NCI-H1105 treated with DMSO at 0.1 percent for 48 hours (cell line): ENCODE results near the gene PRSS37.
"Not testable (repeated sequence)": the region's sequence is repeated elsewhere in the genome, so short reads cannot be mapped to it uniquely, and the experiment has no call there.

Experiments
- DNase-seq: peaks from one replicate; lab custom pipeline; 2025; lab: John Stamatoyannopoulos, UW

Gene PRSS37, protein sequence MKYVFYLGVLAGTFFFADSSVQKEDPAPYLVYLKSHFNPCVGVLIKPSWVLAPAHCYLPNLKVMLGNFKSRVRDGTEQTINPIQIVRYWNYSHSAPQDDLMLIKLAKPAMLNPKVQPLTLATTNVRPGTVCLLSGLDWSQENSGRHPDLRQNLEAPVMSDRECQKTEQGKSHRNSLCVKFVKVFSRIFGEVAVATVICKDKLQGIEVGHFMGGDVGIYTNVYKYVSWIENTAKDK

DNA sequence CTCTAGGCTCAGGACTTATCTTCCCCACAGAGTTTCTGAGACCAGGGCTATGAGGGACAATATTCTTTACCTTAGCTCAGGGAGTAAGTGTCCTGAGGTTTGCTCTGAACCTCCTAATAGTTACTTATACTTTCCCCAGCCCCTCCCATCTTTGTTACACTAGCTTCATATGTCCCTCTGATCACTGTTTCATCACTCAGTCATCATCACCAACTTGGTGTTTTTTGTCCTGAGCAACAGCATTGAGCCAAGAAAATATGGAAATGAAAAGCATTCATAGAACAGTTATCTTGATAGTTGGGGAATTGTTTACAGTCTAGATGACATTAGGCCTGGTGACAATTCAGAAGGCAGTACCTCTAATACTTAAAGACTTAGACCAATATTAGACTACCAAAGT, at the start of gene PRSS37:
Gene PRSS37, minus strand, starts transcription at position 101 of the 400 bp plus-strand sequence. CDS start 436 bp downstream, outside the sequence.
- no peak for DNase-seq

DNA sequence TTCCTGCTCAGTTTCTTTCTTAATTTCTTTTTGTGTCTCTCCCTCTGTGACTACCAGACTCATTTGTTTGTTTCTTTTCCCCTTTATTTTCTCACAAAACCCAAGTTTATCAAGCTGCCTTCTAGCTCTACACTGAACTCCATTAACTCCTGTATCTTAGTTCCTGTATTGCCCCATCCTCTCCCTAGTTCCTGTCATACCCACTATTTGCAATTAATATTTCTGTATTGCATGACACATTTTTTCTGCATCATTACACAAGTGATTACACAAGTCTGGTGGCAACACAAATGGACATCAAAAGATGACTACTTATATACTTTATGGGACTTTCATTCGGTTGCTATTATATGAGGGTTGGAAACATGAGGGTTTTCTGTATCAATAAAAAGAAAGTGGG, 48.0 kb upstream of the PRSS37 start:
- no peak for DNase-seq

DNA sequence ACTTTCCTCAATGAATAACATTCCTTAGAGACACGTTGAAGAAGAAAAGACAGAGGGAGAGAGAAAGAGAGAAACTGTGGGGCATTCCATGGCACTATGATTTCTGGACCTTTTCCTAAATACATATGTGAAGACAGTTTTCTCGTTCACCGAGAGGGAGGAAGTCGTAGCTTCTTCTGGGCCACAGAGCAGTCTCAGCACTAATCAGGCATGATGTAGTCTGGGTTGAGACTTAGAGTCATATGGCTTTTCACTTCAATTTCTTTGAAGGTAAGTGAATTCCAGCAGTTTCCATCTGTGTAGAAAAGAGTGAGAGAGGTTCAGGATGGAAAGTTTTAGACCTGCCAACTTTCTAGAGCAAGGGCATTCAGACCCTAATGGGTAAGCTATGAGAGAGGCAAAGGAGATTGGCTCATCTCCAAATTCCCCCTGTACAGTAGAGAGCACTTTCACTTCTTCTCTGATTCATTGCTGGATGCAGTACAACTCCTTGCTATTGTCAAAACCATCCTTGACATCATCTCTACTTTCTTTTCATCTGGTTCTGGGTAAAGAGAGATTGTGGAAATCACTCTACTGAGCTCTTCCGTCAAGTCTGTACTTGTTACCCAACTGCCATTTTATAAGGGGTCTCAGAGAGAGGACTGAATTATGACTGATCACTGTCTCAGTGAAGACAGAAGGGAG, 43.4 kb upstream of the PRSS37 start:
- DNase-seq: no peak

DNA sequence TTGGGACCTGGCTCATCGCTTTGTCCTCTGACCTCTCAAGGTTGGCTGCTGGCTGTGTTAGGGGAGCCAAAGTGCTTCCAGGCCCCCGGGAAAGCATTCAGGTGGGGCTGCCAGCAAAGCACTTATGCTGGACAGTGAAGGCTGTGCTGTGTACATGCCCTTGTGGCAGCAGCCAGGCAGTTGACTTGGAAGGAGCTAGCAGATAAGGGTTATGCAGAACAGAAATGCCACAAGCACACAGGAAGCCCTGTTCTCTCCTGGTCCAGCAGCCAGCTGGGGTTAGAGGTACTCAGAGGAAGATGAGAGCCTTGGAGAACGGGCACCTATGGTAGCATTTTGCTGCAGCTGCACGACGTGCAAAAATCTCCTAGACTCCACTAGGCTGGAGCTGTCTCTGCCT, 39.7 kb upstream of the PRSS37 start:
- DNase-seq: no peak

DNA sequence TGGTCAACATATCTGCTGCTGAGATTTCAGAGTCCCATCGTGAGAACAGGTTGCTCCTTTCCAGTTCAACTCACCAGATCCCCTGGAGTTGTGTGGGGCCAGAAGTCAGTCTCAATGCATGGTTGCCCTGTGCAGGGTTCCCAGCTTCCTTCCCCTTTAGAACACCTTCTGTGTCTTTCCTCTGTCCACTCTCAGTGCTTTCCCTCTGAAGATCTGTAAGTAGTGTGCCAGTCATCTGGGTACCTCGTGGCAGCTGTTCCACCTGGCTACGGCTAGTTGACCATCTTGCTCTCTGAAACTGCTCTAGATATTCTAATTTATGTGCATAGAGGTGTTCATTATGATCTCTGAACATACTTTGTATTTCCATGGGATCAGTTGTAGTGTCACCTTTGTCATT, 36.1 kb upstream of the PRSS37 start:
- DNase-seq: no peak

DNA sequence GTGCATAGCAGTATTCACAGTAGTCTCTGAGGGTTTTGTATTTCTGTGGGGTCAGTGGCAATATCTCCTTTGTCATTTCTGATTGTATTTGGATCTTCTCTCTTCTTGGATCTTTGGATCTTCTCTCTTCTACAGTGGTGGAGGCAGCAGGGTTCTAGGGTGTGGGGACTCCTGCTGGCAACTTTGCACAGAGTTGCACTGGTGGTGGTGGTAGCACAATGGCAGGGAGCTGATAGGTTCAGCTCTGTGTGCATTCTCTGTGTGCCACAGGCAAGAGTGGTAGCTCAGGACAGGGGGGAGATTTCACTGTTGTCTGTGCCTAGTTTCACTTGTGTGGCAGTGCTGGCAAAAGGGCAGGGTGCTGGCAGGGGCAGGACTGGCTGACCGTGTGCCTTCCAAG, 35.1 kb upstream of the PRSS37 start:
- DNase-seq: no peak

DNA sequence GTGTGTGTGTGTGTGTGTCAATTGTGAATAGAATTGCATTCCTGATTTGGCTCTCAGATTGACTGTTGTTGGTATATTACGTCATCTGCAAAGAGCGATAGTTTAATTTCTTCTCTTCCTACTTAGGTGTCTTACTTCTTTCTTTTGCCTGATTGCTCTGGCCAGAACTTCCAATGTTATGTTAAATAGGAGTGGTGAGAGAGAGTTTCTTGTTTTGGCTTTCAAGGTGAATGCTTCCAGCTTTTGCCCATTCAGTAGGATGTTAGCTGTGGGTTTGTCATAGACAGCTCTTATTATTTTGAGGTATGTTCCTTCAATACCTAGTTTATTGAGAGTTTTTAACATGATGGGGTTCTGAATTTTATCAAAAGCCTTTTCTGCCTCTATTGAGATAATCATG, 34.2 kb upstream of the PRSS37 start:
- no peak for DNase-seq

DNA sequence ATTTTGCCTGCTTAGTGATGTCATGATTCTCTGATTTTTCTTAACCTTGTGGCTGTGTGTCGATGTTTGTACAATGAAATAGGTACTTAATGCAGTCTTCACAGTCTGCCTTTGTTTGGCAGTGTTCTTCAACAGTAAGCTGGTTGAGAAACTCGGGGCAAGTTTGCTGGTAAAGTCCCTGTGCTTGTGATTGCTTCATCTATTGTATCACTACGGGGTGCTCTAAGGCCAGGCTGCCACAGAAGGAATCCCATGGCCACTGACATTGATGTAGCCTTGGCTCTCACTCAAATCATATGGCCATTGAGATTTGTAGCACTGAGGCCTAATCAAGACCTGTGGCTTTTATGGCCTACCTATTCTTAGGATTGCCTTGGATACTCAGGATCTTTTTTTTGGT, 33.5 kb upstream of the PRSS37 start:
- no peak for DNase-seq

DNA sequence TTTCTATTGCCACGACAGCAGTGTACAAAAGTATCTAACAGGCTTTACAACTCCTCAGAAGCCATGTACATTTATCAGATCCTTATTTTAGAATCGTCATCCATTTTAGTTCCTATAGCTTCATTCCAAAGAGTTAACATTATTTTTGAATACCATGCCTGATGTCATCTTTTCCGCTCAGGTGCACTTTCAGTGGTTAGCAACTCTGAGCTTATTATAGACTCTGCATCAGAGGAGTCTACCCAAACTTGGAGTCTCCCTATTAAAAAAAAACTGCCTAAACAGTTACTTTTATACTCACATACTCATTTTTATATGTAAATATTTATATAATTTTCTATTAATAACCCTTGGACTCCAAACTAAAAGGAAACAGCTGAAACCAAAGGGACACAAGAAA, 31.6 kb upstream of the PRSS37 start:
- DNase-seq: no peak

DNA sequence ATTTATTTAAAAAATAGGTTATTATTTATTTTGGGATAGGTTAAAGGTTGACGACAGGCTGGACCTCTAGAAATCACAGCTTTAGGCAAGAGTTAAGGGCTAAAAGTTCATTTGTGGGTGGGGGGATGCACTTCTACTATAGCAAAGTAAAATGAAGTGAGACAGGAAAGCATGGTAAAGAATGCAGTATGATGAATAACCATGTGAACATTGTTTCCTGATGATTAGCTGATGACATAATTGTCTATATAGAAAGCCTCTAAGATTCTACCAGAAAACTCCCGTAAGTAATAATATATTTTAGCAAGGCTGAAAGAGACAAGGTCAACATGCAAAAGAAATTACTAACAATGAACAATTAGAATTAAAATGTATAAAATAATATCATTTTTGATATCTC, 25.7 kb upstream of the PRSS37 start:
- no peak for DNase-seq

DNA sequence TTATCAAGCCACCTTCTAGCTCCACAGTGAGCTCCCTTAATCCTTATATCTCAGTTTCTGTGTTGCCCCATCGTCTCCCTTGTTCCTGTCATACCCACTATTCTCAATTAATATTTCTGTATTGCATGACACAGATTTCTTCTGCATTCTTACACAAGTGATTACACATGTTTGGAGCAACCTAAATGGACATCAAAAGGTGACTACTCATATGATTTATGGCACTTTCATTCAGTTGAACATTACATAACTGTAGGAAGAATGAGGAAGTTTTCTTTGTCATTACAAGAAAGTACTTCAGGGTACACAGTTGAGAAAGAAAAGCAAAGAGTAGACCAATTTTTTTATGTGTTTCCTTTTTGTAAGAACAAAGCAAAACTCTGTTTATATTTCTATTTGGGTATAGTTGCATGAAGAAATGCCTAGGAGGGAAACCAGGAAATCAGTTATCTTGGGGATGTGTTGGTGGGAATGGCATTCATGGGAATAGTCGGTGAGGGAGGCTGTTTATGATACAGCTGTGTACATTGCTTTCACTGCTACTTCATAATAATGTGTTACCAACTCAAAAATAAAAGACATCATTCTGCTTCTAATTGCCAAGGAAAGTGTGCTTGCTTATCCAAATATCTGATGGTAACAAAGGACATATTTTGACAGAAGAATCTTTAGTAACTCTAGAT, 23.6 kb upstream of the PRSS37 start:
- no peak for DNase-seq

DNA sequence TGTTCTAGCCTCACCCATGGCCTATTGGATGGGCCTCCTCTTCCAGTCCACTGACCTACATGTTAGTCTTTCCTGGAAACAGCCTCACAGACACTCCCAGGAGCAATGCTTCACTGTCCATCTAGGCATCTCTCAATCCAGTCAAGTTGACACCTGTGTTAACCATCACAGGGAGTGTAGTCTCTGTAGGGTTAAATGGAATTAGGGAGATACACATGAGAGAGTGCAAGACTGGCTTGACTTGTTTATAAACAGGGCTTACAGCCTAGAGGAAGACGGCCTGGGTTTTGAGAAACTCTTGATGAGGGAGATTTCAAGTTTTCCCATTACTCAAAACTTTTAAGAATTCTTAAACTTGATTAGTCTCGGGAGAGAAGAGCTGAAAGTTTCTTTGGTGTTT, 18.9 kb upstream of the PRSS37 start:
- DNase-seq: no peak

DNA sequence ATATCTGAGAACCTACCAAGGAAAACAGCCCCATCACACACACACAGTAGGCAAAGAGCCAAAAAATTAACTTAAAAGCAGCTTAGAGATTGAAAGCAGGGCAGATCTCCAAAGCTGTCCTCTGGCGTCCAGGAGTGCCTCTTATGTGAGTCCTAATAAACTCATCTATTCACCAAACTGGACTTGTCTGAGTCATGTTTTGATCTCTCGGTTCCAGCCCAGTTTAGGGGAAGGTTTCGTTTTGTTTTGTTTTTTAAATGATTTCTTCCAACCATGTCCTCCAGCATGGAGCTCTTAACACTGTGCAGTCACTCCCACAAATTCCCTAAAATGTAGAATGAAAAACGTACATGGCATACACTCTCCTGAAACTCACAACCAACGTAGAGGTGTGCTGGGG, 6.7 kb upstream of the PRSS37 start:
- DNase-seq: no peak

DNA sequence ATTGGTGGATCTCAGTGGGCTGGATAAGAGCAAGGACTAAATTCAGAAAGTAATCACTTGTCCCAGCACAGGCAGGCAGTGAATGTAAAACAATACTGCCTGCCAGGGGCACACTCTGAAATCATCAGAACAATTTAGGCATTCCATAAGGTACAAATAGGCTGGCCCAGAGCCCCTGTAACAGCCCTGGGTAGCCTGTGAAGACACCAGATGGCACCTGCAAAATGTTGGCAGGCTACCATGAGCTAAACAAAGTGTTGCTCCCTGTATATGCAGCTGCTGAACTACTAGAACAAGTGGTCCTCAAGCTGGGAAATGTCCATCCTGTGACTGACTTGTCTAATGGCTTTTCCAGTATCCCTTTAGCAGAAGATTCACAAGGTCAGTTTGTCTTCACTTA, 3.0 kb upstream of the PRSS37 start:
- peak; percentile 18 for DNase-seq

DNA sequence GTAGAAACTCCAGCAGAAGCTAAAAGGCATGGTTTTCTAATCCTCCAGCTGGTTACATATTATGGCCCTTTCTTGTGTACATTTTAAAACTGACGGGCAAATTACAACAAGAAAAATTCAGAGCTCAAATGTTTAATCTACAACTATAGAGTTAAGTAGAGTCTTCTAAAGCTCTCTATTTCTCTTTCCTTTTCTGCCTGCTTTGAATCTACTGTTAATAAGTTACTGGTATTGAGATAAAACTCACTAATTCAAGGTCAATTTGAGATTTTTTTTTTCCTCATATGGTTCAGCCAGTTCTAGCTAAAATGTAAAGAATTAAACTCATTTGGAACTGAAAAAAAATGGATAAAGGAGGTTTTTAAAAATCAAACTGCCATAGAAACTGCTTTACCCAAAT, 1.6 kb upstream of the PRSS37 start:
- DNase-seq: no peak

DNA sequence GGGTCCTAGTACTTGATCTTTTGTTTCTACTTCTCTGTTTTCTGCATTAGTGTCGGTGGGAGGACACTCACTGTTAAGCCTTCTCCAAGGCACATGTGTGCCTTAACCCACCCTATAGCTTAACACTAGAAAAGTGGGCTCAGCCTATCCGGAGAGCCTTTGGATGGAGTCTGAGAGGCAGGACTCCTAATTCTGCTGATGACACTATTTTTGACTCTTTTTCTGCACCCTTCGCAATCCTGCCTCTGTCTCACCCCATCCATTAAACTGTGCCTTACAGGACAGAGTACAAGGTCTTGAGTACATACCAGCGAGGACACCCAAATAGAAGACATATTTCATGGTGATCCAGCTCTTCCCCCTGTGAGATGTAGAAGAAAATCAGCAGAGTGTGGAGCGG, 577 bp downstream of the PRSS37 start:
- DNase-seq: no peak

DNA sequence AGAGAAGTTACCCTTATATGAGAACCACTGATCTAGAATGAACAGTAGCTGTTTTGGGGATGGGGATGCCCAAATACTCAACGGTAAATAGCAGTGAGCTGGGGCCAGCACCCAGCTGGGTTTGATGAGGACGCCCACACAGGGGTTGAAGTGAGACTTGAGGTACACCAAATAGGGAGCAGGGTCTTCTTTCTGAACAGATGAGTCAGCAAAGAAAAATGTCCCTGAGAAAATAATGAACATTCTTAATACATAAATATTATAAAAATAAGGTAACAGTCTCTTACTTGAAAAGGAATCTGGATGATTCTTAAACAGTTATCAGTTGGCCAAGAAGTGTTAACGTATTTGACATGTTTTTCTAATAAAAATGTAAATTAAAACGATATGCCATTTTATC, 2.0 kb downstream of the PRSS37 start:
- no peak for DNase-seq

DNA sequence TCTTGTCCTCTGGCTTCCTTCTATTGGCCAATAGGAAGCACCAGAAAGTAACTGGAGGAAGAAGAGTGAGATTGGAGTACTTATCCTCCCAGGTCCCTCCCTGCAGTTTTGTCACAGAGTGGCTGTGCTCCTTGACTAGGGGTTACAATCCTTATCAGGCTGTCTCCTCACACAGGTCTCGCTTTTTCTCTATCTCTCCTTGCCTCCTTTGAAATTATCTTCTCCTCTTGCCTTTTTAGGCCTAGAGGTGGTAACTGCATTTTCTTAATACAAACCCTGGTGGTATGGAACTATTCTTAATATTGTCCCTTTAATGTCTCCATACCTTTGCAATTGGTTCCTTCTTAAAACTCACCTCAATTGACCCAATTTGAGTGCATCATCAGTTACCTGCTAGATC, 2.7 kb downstream of the PRSS37 start:
- no peak for DNase-seq

DNA sequence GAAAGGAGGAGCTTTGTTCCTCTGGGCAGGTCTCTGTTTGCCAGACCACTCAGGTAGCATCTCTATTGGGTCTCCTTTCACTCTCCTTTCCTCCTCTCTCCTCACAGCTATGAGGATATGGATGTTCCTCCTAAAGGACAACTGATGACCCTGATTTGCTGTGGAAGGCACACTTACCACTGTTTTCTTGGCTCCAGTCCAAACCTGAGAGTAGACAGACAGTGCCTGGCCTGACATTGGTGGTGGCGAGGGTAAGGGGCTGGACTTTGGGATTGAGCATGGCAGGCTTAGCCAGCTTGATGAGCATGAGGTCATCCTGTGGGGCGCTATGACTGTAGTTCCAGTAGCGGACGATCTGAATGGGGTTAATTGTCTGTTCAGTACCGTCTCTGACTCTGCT, 3.6 kb downstream of the PRSS37 start:
- DNase-seq: no peak

DNA sequence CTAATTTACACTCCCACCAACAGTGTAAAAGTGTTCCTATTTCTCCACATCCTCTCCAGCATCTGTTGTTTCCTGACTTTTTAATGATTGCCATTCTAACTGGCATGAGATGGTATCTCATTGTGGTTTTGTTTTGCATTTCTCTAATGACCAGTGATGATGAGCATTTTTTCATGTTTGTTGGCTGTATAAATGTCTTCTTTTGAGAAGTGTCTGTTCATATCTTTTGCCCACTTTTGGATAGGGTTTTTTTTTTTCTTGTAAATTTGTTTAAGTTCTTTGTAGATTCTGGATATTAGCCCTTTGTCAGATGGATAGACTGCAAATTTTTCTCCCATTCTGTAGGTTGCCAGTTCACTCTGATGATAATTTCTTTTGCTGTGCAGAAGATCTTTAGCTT, 18.9 kb downstream of the PRSS37 start:
- DNase-seq: not testable (repeated sequence)

DNA sequence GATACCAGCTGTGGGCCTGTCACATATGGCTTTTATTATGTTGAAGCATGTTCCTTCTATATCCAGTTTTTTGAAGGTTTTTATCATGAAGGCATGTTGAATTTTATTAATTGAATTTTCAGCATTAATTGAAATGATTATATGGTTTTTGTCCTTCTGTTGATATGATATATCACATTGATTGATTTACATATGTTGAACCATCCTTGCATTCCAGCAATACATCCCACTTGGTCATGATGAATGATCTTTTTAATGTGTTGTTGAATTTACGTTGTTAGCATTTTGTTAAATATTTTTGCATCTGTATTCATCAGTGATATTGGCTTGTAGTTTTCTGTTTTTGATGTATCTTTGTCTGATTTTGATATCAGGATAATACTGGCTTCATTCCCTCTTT, 21.2 kb downstream of the PRSS37 start:
- no peak for DNase-seq

DNA sequence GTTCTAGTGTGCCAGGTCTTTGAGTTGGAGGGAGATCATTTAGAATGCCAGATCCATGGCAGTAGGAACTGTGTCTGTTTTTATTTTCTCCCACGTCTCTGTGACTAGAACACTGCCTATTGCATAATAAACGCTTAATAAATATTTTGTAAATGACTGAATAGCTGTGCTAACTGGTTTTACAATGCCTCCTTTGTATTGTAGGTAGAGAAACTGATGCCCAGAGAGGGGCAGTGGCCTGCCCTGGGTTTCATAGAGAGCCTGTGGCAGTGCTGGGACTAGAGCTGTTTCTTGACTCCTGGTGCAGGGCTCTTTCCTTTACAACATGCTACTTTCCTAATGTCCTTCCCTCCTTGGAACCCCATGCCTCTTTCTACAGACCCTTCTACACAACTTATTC, 48.8 kb downstream of the PRSS37 start:
- DNase-seq: no peak

DNA sequence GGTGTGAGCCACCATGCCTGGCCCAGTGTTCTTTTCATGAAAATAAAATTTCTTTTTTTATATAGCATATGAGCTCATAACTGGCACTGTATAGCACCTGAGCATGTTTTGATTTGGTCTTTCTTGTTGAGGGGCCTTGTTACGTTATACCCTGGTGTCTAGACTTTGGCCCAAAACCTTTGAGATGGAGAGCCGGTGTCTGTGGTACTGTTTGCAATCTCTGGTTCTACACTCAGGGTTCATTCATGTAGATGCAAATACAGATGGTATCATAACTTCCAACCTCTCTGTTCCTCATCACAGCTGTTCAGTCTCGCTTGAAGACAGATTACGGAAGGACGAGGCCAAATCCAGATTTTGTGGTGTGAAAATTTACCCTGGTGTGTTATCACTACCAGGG, 51.4 kb downstream of the PRSS37 start, which contains the start of gene TAS2R5:
Gene TAS2R5, plus strand, starts transcription at position 301 of the 400 bp plus-strand sequence. CDS start 145 bp downstream, outside the sequence.
- no peak for DNase-seq
